Measurements from ENCODE around the gene P2RX6.
A peak's percentile ranks its signal among the peaks of the same experiment; 100 is the strongest.

The P2RX6 gene

DNA sequence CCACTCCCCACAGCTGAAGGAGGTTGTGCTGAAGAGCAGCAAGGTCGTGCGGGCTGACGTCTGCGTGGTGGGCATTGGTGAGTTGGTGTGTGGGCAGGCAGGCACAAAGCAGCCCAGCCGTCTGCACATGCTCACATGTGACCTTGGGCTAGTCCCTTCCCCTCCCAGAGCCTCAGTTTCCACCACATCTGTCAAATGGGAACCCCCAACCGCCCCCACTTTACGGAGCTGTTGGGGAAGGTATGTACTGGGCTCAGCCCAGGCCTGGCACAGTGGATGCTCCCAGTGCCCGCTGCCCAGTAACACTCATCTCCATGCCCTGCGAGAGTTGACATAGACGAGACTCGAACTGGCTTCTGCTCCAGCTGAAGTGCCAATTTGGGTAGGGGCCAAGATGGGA lies 37.9 kb upstream of the P2RX6 start:
- Mint-ChIP-seq H3K27me3 (no peaks in the 10 kb centered on the region), H3K9me3 (no peaks in the 10 kb centered on the region), H3K4me1 (peaks cover 24% of the 10 kb centered on the region), H3K27ac (no peak overlapping the region), H3K4me3 (no peak overlapping the region), H3K36me3 (no peaks in the 10 kb centered on the region)

DNA sequence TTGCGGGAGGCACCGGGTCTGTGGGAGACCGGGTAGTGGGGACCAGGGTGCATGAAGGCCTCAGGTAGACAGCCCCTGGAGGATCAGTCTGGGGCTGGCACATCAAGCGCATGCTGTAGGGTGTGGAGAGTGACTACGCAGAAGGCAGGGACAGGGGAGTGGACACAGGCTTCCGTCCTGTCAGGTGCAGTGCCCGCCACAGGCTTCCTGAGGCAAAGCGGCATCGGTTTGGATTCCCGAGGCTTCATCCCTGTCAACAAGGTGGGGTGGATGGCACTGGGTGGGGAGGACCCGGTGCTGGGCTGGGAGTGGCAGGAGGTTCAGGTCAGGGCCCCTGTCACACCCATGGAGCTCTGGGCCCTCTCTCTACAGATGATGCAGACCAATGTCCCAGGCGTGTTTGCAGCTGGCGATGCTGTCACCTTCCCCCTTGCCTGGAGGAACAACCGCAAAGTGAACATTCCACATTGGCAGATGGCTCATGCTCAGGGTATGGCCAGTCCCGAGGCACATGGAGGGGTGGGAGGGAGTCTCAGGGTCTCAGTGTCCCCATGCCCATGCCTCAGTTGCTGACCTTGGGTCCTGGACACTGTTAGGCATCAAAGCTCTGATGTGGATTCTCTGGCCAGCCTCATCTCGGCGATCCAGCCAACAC lies 37.3 kb upstream of the P2RX6 start:
- Mint-ChIP-seq H3K4me1 (peaks cover 27% of the 10 kb centered on the region), H3K27me3 (no peaks in the 10 kb centered on the region), H3K4me3 (no peak overlapping the region), H3K27ac (no peak overlapping the region), H3K9me3 (no peaks in the 10 kb centered on the region), H3K36me3 (no peaks in the 10 kb centered on the region)

GRCh38 chr22:20978419-20978818 lies 36.5 kb upstream of the P2RX6 start:
- Mint-ChIP-seq H3K9me3 (no peaks in the 10 kb centered on the region), H3K36me3 (no peaks in the 10 kb centered on the region), H3K27me3 (no peaks in the 10 kb centered on the region), H3K27ac (no peak overlapping the region), H3K4me3 (no peak overlapping the region), H3K4me1 (peaks cover 35% of the 10 kb centered on the region)

DNA sequence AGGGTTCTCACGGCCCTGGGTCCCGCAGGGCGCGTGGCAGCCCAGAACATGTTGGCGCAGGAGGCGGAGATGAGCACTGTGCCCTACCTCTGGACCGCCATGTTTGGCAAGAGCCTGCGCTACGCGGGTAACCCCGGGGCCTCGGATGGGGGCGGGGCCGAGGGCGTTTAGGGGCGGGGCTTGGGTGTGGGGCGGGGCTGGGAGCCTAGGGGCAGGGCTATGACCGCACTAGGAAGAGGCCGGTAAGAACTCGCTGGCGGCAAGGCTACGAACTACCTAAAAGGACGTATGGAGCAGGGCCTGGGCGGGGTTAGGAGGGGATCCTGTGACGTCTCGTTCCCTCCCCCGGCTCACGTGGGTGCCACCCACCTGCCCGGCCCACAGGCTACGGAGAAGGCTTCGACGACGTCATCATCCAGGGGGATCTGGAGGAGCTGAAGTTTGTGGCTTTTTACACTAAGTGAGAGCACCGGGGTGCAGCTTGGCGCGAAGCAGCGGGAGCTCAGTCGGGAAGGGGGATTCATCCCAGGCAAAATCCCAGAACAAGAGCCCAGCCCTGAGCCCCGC lies 35.6 kb upstream of the P2RX6 start:
- Mint-ChIP-seq H3K4me3 (peak overlapping the region; percentile 83), H3K4me1 (peaks cover 43% of the 10 kb centered on the region), H3K27me3 (no peaks in the 10 kb centered on the region), H3K27ac (peak overlapping the region; percentile 59), H3K36me3 (no peaks in the 10 kb centered on the region), H3K9me3 (no peaks in the 10 kb centered on the region)

DNA sequence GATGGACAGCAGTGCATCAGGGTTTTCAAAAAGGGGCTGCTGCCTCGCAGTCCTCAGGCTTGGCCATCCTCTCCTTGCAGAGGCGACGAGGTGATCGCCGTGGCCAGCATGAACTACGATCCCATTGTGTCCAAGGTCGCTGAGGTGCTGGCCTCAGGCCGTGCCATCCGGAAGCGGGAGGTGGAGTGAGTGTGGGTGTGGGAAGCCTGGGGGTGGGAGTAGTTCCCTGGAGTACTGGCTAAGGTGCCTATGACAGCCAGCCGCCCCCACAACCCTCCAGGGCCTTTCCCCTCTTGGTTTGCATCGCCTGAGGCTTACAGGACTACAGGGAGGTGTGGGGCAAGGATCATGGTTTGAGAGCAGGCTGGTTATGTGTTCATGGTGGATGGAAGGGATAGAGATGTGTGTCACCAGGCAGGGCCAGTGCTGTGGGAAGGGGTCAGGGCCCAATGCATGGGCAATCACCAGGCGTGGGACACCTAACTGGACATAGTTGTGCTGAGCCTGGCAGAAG lies 35.0 kb upstream of the P2RX6 start:
- Mint-ChIP-seq H3K4me1 (peaks cover 43% of the 10 kb centered on the region), H3K9me3 (no peaks in the 10 kb centered on the region), H3K36me3 (no peaks in the 10 kb centered on the region), H3K27me3 (no peaks in the 10 kb centered on the region), H3K4me3 (peak overlapping the region; percentile 8), H3K27ac (no peak overlapping the region)

DNA sequence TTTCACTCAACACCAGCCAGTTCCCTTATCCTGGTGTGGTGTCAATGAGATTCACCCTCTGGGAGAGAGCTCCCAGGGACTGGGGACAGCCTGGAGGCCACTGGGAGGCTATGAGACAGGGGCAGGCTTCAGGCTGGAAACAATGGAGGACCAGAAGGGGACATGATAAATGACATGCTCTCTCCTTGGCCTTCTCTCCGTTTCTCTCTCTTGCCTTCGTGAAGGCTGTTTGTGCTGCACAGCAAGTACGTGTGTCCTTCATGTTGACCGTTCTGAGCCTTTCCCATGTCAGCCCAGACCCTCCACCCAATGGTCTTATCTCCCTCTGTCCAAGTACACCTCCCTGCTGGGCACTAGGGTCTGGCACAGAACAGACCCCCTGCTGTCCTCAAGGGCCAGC lies 34.4 kb upstream of the P2RX6 start:
- peaks cover 43% of the 10 kb centered on the region for H3K4me1 Mint-ChIP-seq
- H3K9me3 Mint-ChIP-seq = no peaks in the 10 kb centered on the region
- H3K27me3 Mint-ChIP-seq = no peaks in the 10 kb centered on the region
- peak overlapping the region; percentile 98 for H3K4me3 Mint-ChIP-seq
- peak overlapping the region; percentile 95 for H3K27ac Mint-ChIP-seq
- no peaks in the 10 kb centered on the region for H3K36me3 Mint-ChIP-seq

- Mint-ChIP-seq H3K9me3 (no peaks in the 10 kb centered on the region), H3K27me3 (no peaks in the 10 kb centered on the region), H3K27ac (peak overlapping the region; percentile 95), H3K4me3 (peak overlapping the region; percentile 98), H3K36me3 (no peaks in the 10 kb centered on the region), H3K4me1 (peaks cover 43% of the 10 kb centered on the region)
These were observed 33.8 kb upstream of the P2RX6 start for GRCh38 chr22:20980938-20981722.

DNA sequence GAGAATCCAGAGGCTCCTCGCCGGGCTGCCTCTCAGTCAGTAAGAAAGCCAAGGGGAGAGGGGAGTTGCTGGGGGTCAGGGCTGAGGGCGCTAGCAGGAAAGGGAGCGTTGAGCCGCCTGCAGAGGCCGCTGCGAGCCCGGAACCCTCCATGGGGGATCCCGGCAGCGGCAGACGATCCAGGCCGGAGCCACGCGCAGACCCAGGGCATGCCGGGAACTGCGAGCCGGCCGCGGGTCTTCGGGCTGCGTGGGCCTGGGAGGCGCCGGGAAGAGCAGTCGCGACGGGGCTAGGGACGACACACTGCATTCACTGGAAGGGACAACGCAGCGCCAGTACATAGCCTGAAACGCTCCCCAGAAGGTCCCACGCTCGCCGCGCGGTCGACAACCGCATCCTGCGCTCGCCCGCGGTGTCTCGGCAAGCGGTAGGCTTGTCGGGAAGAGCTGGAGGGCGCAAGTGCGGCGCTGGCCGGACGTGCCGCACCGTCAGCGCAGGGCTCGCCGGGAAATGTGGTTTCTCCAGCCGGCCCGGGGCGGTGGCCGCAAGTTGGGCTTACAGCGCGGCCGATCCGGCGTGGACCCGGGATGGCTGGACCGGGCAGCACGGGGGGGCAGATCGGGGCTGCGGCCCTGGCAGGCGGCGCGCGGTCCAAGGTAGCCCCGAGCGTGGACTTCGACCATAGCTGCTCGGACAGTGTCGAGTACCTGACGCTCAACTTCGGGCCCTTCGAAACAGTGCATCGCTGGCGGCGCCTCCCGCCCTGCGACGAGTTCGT lies 33.0 kb upstream of the P2RX6 start, which contains the start of gene LZTR1:
TSS of gene LZTR1 (plus strand) at position 511 of the 776 bp plus-strand sequence. CDS start at position 586, 75 bp downstream.
- peaks cover 3% of the 10 kb centered on the region for H3K36me3 Mint-ChIP-seq
- H3K4me3 Mint-ChIP-seq = peak within 1 kb of the TSS; percentile 98
- H3K27me3 Mint-ChIP-seq = no peaks in the 10 kb centered on the region
- peak within 1 kb of the TSS; percentile 95 for H3K27ac Mint-ChIP-seq
- H3K4me1 Mint-ChIP-seq = peaks cover 43% of the 10 kb centered on the region
- H3K9me3 Mint-ChIP-seq = no peaks in the 10 kb centered on the region

DNA sequence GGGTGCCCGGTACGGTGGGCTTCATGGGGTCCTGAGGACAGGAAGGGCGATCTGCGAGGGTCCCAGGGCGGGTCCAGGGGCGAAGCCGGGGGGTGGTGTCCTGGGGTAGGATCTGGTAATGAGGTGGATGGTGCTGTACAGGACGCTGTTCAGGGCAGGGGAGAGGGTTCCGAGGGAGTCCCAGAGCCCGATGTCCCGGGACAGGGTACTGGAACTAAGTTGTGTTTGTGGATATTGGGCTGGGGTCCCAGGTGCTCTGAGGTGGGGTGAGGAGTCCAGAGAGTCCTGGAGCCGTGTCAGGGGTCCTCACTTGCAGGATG lies 32.4 kb upstream of the P2RX6 start:
- H3K36me3 Mint-ChIP-seq = peaks cover 3% of the 10 kb centered on the region
- no peaks in the 10 kb centered on the region for H3K27me3 Mint-ChIP-seq
- peaks cover 43% of the 10 kb centered on the region for H3K4me1 Mint-ChIP-seq

GRCh38 chr22:20983081-20983771 lies 31.7 kb upstream of the P2RX6 start:
- Mint-ChIP-seq H3K36me3 (peaks cover 3% of the 10 kb centered on the region), H3K27ac (peak overlapping the region; percentile 95), H3K27me3 (no peaks in the 10 kb centered on the region), H3K4me3 (peak overlapping the region; percentile 98), H3K4me1 (peaks cover 43% of the 10 kb centered on the region), H3K9me3 (no peaks in the 10 kb centered on the region)

More for the DNA sequence above, 32.4 kb upstream of the P2RX6 start:
- peak overlapping the region; percentile 98 for H3K4me3 Mint-ChIP-seq
- H3K27ac Mint-ChIP-seq = peak overlapping the region; percentile 95
- no peaks in the 10 kb centered on the region for H3K9me3 Mint-ChIP-seq

GRCh38 chr22:20985720-20986119 lies 29.2 kb upstream of the P2RX6 start:
- no peak overlapping the region for H3K27ac Mint-ChIP-seq
- no peaks in the 10 kb centered on the region for H3K9me3 Mint-ChIP-seq
- no peaks in the 10 kb centered on the region for H3K27me3 Mint-ChIP-seq
- peaks cover 3% of the 10 kb centered on the region for H3K36me3 Mint-ChIP-seq
- peaks cover 28% of the 10 kb centered on the region for H3K4me1 Mint-ChIP-seq
- H3K4me3 Mint-ChIP-seq = no peak overlapping the region

GRCh38 chr22:20986365-20986764 lies 28.6 kb upstream of the P2RX6 start:
- Mint-ChIP-seq H3K27ac (no peak overlapping the region), H3K4me3 (no peak overlapping the region)

DNA sequence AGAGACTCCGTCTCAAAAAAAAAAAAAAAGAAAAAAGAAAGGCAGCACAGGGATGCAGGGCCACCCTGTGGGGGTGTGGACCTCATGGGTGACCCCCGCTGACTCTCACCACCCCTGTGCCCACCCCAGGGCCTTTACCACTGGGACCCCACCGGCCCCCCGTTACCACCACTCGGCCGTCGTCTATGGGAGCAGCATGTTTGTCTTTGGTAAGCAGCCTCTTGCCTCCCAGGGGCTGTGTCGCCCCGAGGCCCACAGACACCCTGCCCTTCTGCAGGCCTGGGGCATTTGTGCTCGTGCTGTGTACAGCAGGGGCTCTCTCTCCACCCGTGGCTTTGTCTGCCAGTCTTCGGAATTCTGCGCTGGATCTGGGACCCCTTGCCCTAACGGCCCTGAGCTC lies 27.6 kb upstream of the P2RX6 start:
- Mint-ChIP-seq H3K27me3 (no peaks in the 10 kb centered on the region), H3K9me3 (no peaks in the 10 kb centered on the region), H3K4me1 (peaks cover 23% of the 10 kb centered on the region), H3K36me3 (peaks cover 3% of the 10 kb centered on the region), H3K27ac (no peak overlapping the region), H3K4me3 (no peak overlapping the region)

More at GRCh38 chr22:20986365-20986764, 28.6 kb upstream of the P2RX6 start:
- Mint-ChIP-seq H3K4me1 (peaks cover 23% of the 10 kb centered on the region), H3K9me3 (no peaks in the 10 kb centered on the region), H3K27me3 (no peaks in the 10 kb centered on the region), H3K36me3 (peaks cover 3% of the 10 kb centered on the region)

DNA sequence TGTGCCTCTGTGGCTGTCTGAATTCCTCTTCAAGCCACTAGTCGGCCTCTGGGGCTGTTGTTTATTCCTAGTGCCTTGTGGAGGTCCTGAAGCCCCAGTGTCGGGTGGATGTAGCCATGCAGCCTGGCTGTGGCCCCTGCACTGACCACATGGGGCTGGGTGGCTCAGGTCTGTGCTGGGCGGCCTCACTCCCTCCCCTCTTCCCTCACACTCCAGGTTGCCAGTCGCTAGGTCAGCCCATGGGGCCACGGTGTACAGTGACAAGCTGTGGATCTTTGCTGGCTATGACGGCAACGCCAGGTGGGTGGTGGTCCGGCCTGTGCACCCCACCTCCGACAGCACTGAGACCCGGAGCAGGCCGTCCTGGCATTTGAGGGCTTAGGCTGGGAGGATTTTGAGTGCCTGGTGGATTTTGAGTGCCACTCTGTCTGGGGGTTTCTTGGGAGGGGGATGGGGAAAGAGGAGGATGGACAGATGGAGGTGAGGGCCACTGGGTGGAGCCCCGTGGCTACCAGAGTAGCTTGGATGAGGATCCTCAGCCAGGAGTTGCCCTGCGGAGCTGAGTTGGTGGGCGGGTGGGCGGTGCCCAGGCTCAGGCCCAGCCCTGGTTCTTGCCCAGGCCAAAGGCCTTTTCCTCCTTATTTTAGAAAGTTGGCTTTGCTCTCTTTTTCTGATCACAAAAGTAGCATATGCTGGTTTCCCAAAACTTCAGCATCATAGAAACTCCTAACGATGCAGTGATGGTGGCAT lies 26.2 kb upstream of the P2RX6 start:
- Mint-ChIP-seq H3K36me3 (peaks cover 3% of the 10 kb centered on the region), H3K9me3 (no peaks in the 10 kb centered on the region), H3K27ac (no peak overlapping the region), H3K27me3 (no peaks in the 10 kb centered on the region), H3K4me1 (peaks cover 9% of the 10 kb centered on the region), H3K4me3 (no peak overlapping the region)

Data from activated naive CD4-positive, alpha-beta T cell treated with anti-CD3 and anti-CD28 coated beads, Interleukin-2, amount 50 U/mL, for 24 hours (primary cell).